NCI-H1092 treated with DMSO at 0.1 percent for 48 hours (cell line): ENCODE measurements around the gene NBAS.
"Not testable (repeated sequence)": the region's sequence is repeated elsewhere in the genome, so short reads cannot be mapped to it uniquely, and the experiment has no call there.

Experiments
- DNase-seq: peaks from one replicate; lab custom pipeline; 2025; lab: John Stamatoyannopoulos, UW

NBAS gene

GRCh38 chr2:15412309-15412708 lies 148.8 kb downstream of the NBAS start:
- no peak for DNase-seq

- DNase-seq, result no peak
Measured at GRCh38 chr2:15410884-15411283, 150.2 kb downstream of the NBAS start.

- no peak for DNase-seq
Measured at GRCh38 chr2:15408759-15409158, 152.4 kb downstream of the NBAS start.

GRCh38 chr2:15407666-15408065 lies 153.5 kb downstream of the NBAS start:
- no peak for DNase-seq

- not testable (repeated sequence) for DNase-seq
Measured at GRCh38 chr2:15404511-15404910, 156.6 kb downstream of the NBAS start.

- DNase-seq, result no peak
Measured at GRCh38 chr2:15400240-15400826, 160.8 kb downstream of the NBAS start.

- DNase-seq, result no peak
Measured at GRCh38 chr2:15399241-15399640, 161.9 kb downstream of the NBAS start.

- no peak for DNase-seq
Measured at GRCh38 chr2:15391751-15392150, 169.4 kb downstream of the NBAS start.

GRCh38 chr2:15389895-15390294 lies 171.2 kb downstream of the NBAS start:
- no peak for DNase-seq

- DNase-seq, result no peak
Measured at GRCh38 chr2:15389326-15389700, 171.8 kb downstream of the NBAS start.

GRCh38 chr2:15388406-15389325 lies 172.5 kb downstream of the NBAS start:
- DNase-seq, result no peak

- DNase-seq, result no peak
Measured at GRCh38 chr2:15385184-15385583, 175.9 kb downstream of the NBAS start.

GRCh38 chr2:15383695-15384350 lies 177.3 kb downstream of the NBAS start:
- DNase-seq, result no peak

- DNase-seq, result no peak
Measured at GRCh38 chr2:15378148-15378908, 182.8 kb downstream of the NBAS start.

- DNase-seq, result no peak
Measured at GRCh38 chr2:15377202-15377601, 183.9 kb downstream of the NBAS start.

- no peak for DNase-seq
Measured at GRCh38 chr2:15372019-15372418, 189.1 kb downstream of the NBAS start.

- no peak for DNase-seq
Measured at GRCh38 chr2:15369129-15369528, 192.0 kb downstream of the NBAS start.

GRCh38 chr2:15367715-15368114 lies 193.4 kb downstream of the NBAS start:
- DNase-seq, result no peak

- DNase-seq, result no peak
Measured at GRCh38 chr2:15367205-15367604, 193.9 kb downstream of the NBAS start.

GRCh38 chr2:15365411-15365810 lies 195.7 kb downstream of the NBAS start:
- no peak for DNase-seq

GRCh38 chr2:15364561-15364960 lies 196.6 kb downstream of the NBAS start:
- no peak for DNase-seq

GRCh38 chr2:15363734-15364133 lies 197.4 kb downstream of the NBAS start:
- no peak for DNase-seq
